GM19438 (cell line): ENCODE measurements around the gene CCDC60.

Source experiments
- ATAC-seq: cut with Tn5 transposase; IDR thresholded peaks from one replicate; pipeline ENCODE4 v1.9.1; 2021; ENCODE audit warnings: low read depth; ENCODE audit not compliant: unreplicated experiment

The CCDC60 gene

DNA sequence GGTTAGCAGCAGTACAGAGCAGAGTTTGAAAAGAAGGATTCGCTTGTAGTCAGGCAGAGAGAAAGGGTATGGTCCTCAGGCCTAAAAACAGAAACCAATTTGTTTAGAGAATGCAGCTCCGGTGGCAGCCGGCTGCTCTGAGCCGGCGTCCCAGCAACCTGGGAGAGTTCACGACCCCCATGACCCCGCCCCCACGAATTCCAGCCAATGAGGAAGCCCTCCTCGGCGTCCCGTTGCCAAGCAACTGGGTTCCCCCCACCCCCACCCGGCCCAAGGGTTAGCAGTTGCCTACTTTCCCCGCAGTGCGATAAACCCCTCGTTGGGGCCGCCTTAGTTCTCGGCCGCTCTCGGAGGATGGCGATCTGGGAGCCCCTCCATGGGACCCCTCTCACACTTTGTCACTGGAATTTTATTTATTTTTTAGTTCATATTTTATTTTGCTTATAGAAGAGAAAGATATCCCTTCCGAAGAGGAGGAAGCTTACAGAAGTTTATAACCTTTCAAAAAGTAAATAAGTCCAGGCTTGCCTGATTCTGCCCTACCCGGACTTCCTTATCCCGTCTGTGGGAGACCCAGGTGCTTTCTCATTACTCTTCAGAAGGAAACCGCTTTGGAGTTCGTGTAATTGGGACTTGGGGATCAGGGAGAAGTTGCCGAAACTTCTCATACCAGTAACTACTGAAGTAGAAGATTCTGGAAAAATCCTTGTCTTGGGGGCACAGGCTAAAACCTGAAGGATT, at the start of gene CCDC60:
Gene CCDC60 (plus strand): TSS at position 300 of the 741 bp plus-strand sequence. CDS start 448 bp downstream, outside the sequence.
- no peak for ATAC-seq

DNA sequence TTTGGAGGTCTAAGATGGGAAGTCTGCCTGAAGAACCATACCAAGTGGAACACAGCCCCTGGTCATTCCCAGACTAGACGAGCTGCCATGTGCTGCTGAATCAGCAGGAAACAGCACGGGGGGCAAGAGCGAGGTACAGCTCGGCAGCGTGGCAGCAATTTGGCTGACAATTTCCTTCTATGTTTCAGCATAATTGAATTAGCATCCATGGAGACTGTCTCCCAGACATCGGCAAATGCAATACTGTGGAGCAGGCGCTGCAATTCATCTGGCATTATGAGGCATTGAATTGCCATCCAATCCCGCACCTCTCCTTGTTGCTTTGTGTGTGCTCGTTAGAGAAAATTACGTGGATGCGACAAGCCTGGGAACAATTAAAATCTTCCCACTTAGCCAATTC, 46.0 kb upstream of the CCDC60 start:
- ATAC-seq = no peak

- no peak for ATAC-seq
Measured at GRCh38 chr12:119292893-119293630, 41.5 kb upstream of the CCDC60 start.

DNA sequence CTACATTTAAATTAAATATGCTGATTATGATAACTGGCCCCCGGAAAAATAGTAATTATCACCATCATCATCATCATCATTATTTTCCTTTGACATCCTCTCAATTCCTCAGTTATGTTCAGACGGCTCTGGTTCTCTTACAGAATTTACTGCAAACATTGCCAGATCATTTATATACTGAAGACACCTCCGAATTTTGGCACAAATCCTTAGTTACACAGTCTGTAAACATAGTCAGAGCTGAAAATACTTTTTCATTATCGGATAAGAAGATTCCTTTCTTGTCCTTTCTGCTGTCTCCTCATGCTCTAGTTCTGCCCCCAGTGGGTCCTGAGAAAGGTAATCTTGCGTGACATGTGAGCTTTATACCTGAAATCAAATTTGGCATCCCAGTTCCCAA, 40.3 kb upstream of the CCDC60 start:
- ATAC-seq = no peak

GRCh38 chr12:119296535-119296934, 38.0 kb upstream of the CCDC60 start:
- ATAC-seq = no peak

- ATAC-seq = no peak
Measured at GRCh38 chr12:119299130-119299529, 35.4 kb upstream of the CCDC60 start.

DNA sequence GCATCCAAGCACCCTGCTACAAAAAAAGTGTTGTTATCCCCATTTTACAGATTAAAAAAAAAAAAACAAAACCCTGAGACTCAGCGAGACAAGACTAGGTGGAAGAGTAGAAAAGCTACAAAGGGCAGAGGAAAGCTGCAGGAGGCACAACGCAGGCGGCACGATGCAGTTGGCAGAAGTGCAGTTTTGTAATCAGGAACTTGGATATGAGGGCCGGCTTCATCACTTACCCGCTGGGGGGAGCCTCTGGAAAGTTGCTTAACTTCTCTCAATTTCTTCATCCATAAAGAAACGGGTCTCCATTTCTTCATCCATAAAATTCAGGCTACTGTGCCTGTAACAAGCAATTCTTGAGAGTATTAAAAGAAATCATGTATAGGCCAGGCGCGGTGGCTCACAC, 33.1 kb upstream of the CCDC60 start:
- no peak for ATAC-seq

- no peak for ATAC-seq
Measured at GRCh38 chr12:119302451-119303080, 32.0 kb upstream of the CCDC60 start.

- ATAC-seq = no peak
Measured at GRCh38 chr12:119306593-119306992, 27.9 kb upstream of the CCDC60 start.

DNA sequence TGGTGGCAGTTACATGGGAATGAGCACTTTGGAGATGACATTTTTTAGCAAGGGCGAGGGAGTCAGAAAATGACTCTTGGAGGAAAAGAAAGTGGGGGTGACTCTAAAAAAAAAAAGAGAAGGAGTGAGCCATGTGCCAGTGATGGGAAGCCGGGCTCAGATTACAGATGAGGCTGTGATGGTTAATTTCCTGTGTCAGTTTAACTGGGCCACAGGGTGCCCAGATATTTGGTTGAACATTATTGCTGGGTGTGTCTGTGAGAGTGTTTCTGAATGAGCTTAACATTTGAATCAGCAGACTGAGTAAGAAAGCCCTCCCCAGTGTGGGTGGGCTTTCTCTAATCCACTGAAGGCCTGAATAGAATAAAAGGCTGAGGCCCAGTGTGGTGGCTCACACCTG, 26.8 kb upstream of the CCDC60 start:
- no peak for ATAC-seq

GRCh38 chr12:119308708-119309456, 25.6 kb upstream of the CCDC60 start:
- no peak for ATAC-seq

GRCh38 chr12:119311878-119312277, 22.7 kb upstream of the CCDC60 start:
- no peak for ATAC-seq

DNA sequence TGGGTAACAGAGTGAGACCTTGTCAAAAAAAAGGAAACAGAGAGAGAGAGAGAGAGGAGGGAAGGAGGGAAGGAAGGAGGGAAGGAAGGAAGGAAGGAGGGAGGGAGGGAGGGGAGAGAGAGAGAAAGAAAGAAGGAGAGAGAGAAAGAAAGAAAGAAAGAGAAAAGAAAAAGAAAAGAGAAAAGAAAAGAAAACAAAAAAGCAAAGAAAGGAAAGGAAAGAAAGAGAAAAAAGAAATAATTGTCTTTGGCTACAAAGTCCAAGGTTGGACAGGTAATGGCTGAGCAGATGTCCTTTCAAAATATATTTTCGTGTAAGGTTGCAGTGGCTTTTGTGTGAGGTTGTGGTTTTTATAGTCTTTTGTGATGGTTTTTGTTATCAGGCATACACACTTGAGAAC, 21.6 kb upstream of the CCDC60 start:
- no peak for ATAC-seq

DNA sequence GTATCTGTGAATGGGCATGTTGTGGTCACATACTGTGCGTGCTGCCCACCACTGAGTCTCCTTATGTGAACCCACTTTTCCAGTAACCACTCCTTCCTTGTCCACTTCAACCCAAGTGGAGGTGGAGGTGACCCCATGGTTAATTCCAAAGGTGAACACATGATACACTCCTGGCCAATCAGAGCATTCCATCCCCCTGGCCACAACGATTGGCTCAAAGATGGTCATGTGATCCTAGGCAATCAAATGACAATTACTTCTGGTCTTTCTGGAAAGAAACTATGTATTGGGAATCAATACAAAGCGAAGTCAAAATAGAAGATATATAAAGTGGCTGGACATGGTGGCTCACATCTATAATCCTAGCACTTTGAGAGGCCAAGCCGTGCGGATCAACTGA, 20.2 kb upstream of the CCDC60 start:
- ATAC-seq = no peak

GRCh38 chr12:119319638-119320037, 14.9 kb upstream of the CCDC60 start:
- ATAC-seq = no peak

GRCh38 chr12:119320678-119321077, 13.9 kb upstream of the CCDC60 start:
- ATAC-seq = no peak

DNA sequence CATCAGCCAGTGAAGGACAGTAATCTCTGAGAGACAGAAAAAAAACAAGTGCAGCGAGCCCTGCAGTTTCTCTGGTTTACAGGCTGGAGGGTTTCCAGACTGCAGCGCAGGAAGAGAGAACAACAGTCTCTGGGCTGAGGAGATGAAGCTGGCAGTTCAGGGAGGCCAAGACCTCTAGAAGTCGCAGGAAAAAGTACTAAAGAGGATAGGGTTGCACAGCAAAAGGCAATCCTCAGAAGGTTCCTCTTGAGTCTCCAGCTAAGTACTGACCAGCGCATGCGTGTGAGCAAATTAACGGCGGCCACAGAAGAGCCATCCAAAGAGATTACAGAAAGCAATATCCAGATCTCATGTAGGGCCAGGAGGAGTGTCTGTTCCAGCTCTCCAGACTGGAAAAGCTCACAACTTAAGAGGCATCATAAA, 12.2 kb upstream of the CCDC60 start:
- ATAC-seq = no peak

DNA sequence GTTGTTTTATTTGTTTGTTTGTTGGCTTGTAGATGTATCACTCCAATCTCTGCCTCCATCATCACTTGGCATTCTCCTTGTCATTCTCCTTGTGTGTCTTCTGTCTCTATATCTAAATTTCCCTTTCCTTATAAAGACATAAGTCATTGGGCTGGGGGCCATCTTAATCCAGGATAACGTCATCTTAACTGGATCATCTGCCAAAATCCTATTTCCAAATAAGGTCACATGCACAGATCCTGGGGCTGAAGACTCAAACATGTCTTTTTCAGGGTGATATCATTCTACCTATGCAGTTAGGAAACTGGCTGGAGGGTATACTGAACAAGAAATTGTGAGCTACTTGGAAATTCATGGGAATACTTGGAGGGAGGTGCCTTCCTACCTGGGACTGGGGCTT, 8.7 kb upstream of the CCDC60 start:
- no peak for ATAC-seq

GRCh38 chr12:119326341-119326740, 8.2 kb upstream of the CCDC60 start:
- no peak for ATAC-seq

DNA sequence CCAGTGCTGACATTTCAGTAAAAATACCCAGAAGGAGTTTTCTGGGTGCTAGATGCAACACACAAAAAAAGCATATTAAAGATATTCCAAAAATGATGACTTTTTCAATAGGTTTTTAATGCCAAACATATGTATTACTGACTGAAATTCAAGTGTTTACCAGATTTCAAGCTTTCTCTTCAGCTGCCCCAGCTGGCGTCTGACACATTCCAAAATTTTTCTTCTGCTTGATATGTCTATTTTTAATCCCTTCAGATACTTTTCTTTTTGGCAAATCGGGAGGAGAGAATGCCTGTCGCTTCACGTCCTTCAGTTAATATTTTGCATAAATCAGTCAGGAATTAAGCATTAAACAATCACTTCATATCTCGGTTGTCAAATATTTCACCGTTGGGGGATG, 7.1 kb upstream of the CCDC60 start:
- no peak for ATAC-seq

DNA sequence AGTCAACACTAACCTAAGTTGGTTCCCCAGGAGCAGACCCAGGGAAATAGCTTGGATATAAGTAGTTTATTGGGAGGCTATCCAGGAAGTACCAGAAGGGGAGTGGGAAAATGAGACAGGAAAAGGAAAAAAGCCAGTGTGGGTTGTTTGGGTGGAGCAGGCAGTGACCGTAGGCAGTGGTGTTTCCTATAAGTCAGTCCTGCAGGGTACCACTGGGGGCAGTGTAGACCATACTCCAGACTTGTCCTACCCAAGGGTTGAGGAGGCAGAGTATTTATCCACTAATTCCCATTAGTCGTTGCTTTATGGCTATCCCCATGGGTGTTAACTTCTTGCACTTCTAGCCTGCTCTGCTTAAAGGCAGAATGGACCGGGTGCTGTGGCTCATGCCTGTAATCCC, 6.4 kb upstream of the CCDC60 start:
- no peak for ATAC-seq
